GM12875 (cell line): ENCODE measurements around the gene BMP8A.
"Not testable (repeated sequence)": the region's sequence is repeated elsewhere in the genome, so short reads cannot be mapped to it uniquely, and the experiment has no call there.

Source experiments
- H3K4me3 ChIP-seq: one replicate; pipeline ENCODE4 v1.5.1; 2011; ENCODE audit warnings: low read depth, low read length, control low read depth
- CTCF ChIP-seq: IDR thresholded peaks from 2 replicates; pipeline ENCODE4 v1.5.1; 2011; ENCODE audit warnings: low read depth, mild to moderate bottlenecking, control low read depth, inconsistent platforms, low read length, moderate library complexity, borderline replicate concordance; ENCODE audit not compliant: insufficient read depth

The BMP8A gene

GRCh38 chr1:39494671-39495410 lies 3.4 kb downstream of the BMP8A start:
- no peak overlapping the region for H3K4me3 ChIP-seq
- TF ChIP-seq CTCF, result no peak

GRCh38 chr1:39496520-39496919 lies 5.1 kb downstream of the BMP8A start:
- not testable (repeated sequence) for H3K4me3 ChIP-seq

- no peak for TF ChIP-seq CTCF
- no peak overlapping the region for H3K4me3 ChIP-seq
These were observed 6.1 kb downstream of the BMP8A start for GRCh38 chr1:39497585-39497984.

GRCh38 chr1:39498096-39498710 lies 6.8 kb downstream of the BMP8A start:
- H3K4me3 ChIP-seq, result not testable (repeated sequence)

- H3K4me3 ChIP-seq, result not testable (repeated sequence)
These were observed 7.4 kb downstream of the BMP8A start for GRCh38 chr1:39498821-39499220.

GRCh38 chr1:39499668-39500067 lies 8.2 kb downstream of the BMP8A start:
- no peak overlapping the region for H3K4me3 ChIP-seq
- no peak for TF ChIP-seq CTCF

GRCh38 chr1:39500862-39501389 lies 9.5 kb downstream of the BMP8A start:
- TF ChIP-seq CTCF, result no peak

GRCh38 chr1:39501666-39502065 lies 10.2 kb downstream of the BMP8A start:
- TF ChIP-seq CTCF, result no peak
- H3K4me3 ChIP-seq, result no peak overlapping the region

More at GRCh38 chr1:39500862-39501389, 9.5 kb downstream of the BMP8A start:
- no peak overlapping the region for H3K4me3 ChIP-seq

GRCh38 chr1:39504436-39504835 lies 13.0 kb downstream of the BMP8A start:
- H3K4me3 ChIP-seq, result not testable (repeated sequence)
